ENCODE data around the gene PAIP1. TPM values are rescaled to one million over a fixed set of nuclear protein-coding genes. Genes with fewer than 3 reads are reported as not detected.
"Not testable (repeated sequence)": the region's sequence is repeated elsewhere in the genome, so short reads cannot be mapped to it uniquely, and the experiment has no call there.

The PAIP1 gene
- total and polyA plus RNA-seq, 12 donors = 54.8 to 262 (median 84.6) TPM

GRCh38 chr5:43581398-43581797 is 24.5 kb upstream of the PAIP1 start:
- H3K4me1 ChIP-seq (replicated peaks in 1 of 2) = no peaks in the 10 kb centered on the region
- TF ChIP-seq, protein P1, sequence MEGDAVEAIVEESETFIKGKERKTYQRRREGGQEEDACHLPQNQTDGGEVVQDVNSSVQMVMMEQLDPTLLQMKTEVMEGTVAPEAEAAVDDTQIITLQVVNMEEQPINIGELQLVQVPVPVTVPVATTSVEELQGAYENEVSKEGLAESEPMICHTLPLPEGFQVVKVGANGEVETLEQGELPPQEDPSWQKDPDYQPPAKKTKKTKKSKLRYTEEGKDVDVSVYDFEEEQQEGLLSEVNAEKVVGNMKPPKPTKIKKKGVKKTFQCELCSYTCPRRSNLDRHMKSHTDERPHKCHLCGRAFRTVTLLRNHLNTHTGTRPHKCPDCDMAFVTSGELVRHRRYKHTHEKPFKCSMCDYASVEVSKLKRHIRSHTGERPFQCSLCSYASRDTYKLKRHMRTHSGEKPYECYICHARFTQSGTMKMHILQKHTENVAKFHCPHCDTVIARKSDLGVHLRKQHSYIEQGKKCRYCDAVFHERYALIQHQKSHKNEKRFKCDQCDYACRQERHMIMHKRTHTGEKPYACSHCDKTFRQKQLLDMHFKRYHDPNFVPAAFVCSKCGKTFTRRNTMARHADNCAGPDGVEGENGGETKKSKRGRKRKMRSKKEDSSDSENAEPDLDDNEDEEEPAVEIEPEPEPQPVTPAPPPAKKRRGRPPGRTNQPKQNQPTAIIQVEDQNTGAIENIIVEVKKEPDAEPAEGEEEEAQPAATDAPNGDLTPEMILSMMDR (IDR thresholded peaks at IDR 0.05) = no peak
- no peak for TF ChIP-seq POLR2A (IDR thresholded peaks at IDR 0.05)
- H3K27me3 ChIP-seq = no peaks in the 10 kb centered on the region
- whole genome bisulfite sequencing, 4 donors = 89 to 100% (median 94%) methylated on average over 1 of the region's 1 CpG
- no peak overlapping the region for H3K27ac ChIP-seq
- no peak for DNase-seq
- H3K9me3 ChIP-seq (replicated peaks in 1 of 3) = no peaks in the 10 kb centered on the region
- H3K4me3 ChIP-seq = no peak overlapping the region
- intact Hi-C loops (cut with DNase I) = no loop called here
- no peaks in the 10 kb centered on the region for H3K36me3 ChIP-seq (replicated peaks in 1 of 2)

GRCh38 chr5:43580402-43581210 is 23.7 kb upstream of the PAIP1 start:
- H3K9me3 ChIP-seq (replicated peaks in 1 of 3); DNase-seq; intact Hi-C loops (cut with DNase I); H3K4me3 ChIP-seq; H3K4me1 ChIP-seq (replicated peaks in 1 of 2); H3K27me3 ChIP-seq; H3K27ac ChIP-seq; H3K36me3 ChIP-seq (replicated peaks in 1 of 2): not testable (repeated sequence)
- 90 to 91% (median 91%) methylated on average over 10 of the region's 10 CpGs for WGBS, 4 donors

DNA sequence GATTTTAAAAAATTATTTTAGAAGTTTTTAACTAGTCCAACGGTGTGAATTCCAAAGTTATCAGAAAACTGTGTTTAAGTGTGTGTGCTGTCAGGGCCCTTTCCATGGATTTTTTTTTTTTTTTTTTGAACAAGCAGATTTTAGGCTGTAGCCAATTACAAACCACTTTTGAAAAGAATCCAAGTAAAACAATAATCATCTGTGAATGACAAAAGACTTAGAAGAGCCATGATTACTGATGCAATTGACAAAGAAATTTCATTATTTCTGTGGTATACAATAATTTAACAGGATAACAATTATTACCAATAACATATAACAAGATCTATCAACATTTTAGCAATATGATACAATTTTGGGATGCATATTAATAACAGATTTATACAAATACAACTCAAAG is 16.2 kb upstream of the PAIP1 start:
- H3K4me1 ChIP-seq (replicated peaks in 1 of 2) = peaks cover 7 to 17% of the 10 kb centered on the region in 2 donors
- WGBS, 4 donors = 27 to 65% (median 48%) methylated on average over 1 of the region's 1 CpG
- H3K27me3 ChIP-seq = no peaks in the 10 kb centered on the region
- intact Hi-C loops (cut with DNase I) = no loop called here
- no peak overlapping the region for H3K4me3 ChIP-seq
- DNase-seq = no peak
- H3K9me3 ChIP-seq (replicated peaks in 1 of 3) = no peaks in the 10 kb centered on the region
- no peak overlapping the region for H3K27ac ChIP-seq
- TF ChIP-seq, protein P1 (IDR thresholded peaks at IDR 0.05) = no peak
- TF ChIP-seq POLR2A (IDR thresholded peaks at IDR 0.05) = no peak
- H3K36me3 ChIP-seq (replicated peaks in 1 of 2) = no peaks in the 10 kb centered on the region

DNA sequence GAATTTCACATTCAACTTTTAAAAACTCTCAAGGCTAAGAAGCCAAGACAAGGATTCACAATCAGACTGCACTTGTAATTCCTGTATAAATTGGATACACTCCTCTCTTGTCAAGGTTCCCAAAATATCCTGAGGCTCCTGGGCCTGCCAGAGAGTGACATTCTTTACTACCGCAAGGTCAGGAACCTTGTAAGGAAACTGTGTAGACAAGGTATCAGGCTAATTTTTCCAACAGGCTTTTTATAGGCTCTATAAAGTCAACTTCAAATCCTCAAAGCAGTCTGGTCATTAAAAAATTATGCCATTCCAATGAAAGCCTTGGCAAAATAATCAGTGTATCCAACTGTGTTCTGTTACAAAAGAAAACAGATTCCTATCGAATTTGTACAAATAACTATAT is 15.5 kb upstream of the PAIP1 start:
- Histone ChIP-seq H3K27ac (peak overlapping the region in 3 of 5 donors; percentile 2 to 32 (median 7)), H3K9me3 (replicated peaks in 1 of 3) (no peaks in the 10 kb centered on the region), H3K4me3 (no peak overlapping the region), H3K27me3 (no peaks in the 10 kb centered on the region), H3K4me1 (replicated peaks in 1 of 2) (peaks cover 7 to 17% of the 10 kb centered on the region in 2 donors), H3K36me3 (replicated peaks in 1 of 2) (no peaks in the 10 kb centered on the region)
- TF ChIP-seq, protein P1 (IDR thresholded peaks at IDR 0.05) = no peak
- TF ChIP-seq POLR2A (IDR thresholded peaks at IDR 0.05) = no peak
- DNase-seq = no peak
- WGBS, 4 donors = 23 to 53% (median 35%) methylated on average over 2 of the region's 2 CpGs
- intact Hi-C loops (cut with DNase I) = no loop called here

DNA sequence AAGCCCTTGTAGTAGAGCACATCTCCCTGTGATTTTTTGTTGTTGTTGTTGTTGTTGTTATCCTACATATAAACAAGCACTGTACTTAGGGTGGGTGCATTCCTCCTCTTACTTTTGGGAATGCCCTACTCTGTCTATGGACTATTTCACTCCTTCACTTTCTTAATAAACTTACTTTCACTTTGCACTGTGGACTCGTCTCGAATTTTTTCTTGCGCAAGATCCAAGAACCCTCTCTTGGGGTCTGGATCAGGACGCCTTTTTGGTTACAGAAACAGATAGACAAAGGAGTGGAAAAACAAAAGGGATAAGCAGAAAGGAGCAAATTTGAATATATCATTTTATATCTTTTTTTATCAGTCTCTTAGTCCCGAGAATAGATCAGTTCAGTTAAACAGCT is 14.4 kb upstream of the PAIP1 start:
- Histone ChIP-seq H3K9me3 (replicated peaks in 1 of 3) (no peaks in the 10 kb centered on the region), H3K4me3 (no peak overlapping the region), H3K36me3 (replicated peaks in 1 of 2) (no peaks in the 10 kb centered on the region), H3K27ac (peak overlapping the region in 1 of 5 donors; percentile 25), H3K4me1 (replicated peaks in 1 of 2) (peaks cover 7 to 17% of the 10 kb centered on the region in 2 donors), H3K27me3 (no peaks in the 10 kb centered on the region)
- intact Hi-C loops (cut with DNase I) = no loop called here
- TF ChIP-seq POLR2A (IDR thresholded peaks at IDR 0.05) = no peak
- TF ChIP-seq, protein P1 (IDR thresholded peaks at IDR 0.05) = no peak
- DNase-seq = no peak
- 63 to 78% (median 72%) methylated on average over 5 of the region's 5 CpGs for WGBS, 4 donors
